ENCODE results near the gene PC. TPM values are rescaled to one million over a fixed set of nuclear protein-coding genes. Genes with fewer than 3 reads are reported as not detected.

PC gene
- total RNA-seq, 1 donor from 2014 or later = 13.0 TPM

GRCh38 chr11:66858939-66859685 lies 99.1 kb downstream of the PC start:
- DNase-seq (ENCODE audit: low spot score in 2 of 2) = peak in 1 of 2 donors; percentile 48

DNA sequence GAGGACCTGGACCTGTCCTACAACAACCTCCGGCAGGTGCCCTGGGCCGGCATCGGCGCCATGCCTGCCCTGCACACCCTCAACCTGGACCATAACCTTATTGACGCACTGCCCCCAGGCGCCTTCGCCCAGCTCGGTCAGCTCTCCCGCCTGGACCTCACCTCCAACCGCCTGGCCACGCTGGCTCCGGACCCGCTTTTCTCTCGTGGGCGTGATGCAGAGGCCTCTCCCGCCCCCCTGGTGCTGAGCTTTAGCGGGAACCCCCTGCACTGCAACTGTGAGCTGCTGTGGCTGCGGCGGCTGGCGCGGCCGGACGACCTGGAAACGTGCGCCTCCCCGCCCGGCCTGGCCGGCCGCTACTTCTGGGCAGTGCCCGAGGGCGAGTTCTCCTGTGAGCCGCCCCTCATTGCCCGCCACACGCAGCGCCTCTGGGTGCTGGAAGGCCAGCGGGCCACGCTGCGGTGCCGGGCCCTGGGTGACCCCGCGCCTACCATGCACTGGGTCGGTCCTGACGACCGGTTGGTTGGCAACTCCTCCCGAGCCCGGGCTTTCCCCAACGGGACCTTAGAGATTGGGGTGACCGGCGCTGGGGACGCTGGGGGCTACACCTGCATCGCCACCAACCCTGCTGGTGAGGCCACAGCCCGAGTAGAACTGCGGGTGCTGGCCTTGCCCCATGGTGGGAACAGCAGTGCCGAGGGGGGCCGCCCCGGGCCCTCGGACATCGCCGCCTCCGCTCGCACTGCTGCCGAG lies 99.8 kb downstream of the PC start:
- no peak for FAIRE-seq
- no peak for DNase-seq (ENCODE audit: low spot score in 2 of 2)

More at GRCh38 chr11:66858939-66859685, 99.1 kb downstream of the PC start:
- FAIRE-seq = no peak

DNA sequence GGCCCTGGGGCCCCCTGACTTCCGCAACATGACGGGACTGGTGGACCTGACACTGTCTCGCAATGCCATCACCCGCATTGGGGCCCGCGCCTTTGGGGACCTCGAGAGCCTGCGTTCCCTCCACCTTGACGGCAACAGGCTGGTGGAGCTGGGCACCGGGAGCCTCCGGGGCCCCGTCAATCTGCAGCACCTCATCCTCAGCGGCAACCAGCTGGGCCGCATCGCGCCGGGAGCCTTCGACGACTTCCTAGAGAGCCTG lies 100.3 kb downstream of the PC start:
- DNase-seq (ENCODE audit: low spot score in 2 of 2) (no peak), FAIRE-seq (no peak)

GRCh38 chr11:66857234-66857926 lies 100.8 kb downstream of the PC start:
- DNase-seq (ENCODE audit: low spot score in 2 of 2) (peak in 1 of 2 donors; percentile 67), FAIRE-seq (no peak)

GRCh38 chr11:66856496-66857233 lies 101.5 kb downstream of the PC start, which contains the start of gene LRFN4:
Gene LRFN4, plus strand, starts transcription at chr11:66857064. Its CDS starts 681 bp downstream, at chr11:66857745.
- no peak for FAIRE-seq
- peak; percentile 90 to 93 for DNase-seq (ENCODE audit: low spot score in 2 of 2)

DNA sequence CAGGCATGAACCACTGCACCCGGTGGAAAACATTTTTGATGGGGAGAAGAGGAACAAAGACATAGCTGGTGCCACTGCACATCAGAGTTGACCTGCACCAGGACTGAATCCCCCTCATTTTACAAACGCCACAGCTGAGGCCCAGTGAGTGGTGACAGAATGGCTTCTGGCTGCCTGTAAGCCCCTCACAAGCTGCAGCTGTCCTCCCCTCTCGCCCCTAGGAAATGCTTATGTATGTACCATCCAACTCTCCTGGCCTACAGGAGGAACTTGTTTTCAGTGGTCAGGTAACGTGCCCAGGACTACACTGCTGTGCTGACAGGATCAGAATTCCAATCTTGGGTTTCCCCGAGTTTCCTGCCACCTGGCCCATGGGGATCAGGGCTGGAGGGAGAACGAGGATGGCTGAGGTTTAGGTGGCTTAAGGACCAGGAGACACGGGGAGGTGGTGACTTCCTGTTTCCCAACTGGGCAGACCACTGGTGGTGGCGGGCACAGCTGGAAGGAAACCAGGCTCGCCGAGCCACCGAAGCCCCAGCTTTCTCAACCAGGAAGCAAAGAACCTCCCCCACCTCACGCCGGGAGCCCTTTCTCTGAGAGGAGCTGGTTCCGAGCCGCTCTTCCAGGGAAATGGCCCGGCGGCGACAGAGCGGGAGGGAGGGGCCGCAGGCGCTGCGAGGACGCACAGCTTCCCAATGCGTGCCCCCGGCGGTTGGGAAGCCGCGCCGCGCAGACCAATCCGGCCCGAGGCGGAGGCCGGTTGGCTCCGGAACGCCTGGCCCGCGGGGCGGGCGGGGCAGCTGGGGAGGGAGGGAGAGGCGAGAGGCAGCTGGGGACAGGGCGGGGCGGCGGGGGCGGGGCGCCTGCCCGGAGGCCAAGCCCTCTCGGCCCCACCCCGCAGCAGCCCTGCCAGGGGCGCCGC lies 102.3 kb downstream of the PC start:
- DNase-seq (ENCODE audit: low spot score in 2 of 2) = peak; percentile 100
- FAIRE-seq = no peak

GRCh38 chr11:66854729-66855211 lies 103.4 kb downstream of the PC start:
- no peak for FAIRE-seq

GRCh38 chr11:66854231-66854661 lies 103.9 kb downstream of the PC start:
- FAIRE-seq = no peak

More at GRCh38 chr11:66854729-66855211, 103.4 kb downstream of the PC start:
- no peak for DNase-seq (ENCODE audit: low spot score in 2 of 2)

GRCh38 chr11:66853242-66854229 lies 104.6 kb downstream of the PC start:
- no peak for FAIRE-seq
- DNase-seq (ENCODE audit: low spot score in 2 of 2) = no peak

More at GRCh38 chr11:66854231-66854661, 103.9 kb downstream of the PC start:
- DNase-seq (ENCODE audit: low spot score in 2 of 2) = no peak

DNA sequence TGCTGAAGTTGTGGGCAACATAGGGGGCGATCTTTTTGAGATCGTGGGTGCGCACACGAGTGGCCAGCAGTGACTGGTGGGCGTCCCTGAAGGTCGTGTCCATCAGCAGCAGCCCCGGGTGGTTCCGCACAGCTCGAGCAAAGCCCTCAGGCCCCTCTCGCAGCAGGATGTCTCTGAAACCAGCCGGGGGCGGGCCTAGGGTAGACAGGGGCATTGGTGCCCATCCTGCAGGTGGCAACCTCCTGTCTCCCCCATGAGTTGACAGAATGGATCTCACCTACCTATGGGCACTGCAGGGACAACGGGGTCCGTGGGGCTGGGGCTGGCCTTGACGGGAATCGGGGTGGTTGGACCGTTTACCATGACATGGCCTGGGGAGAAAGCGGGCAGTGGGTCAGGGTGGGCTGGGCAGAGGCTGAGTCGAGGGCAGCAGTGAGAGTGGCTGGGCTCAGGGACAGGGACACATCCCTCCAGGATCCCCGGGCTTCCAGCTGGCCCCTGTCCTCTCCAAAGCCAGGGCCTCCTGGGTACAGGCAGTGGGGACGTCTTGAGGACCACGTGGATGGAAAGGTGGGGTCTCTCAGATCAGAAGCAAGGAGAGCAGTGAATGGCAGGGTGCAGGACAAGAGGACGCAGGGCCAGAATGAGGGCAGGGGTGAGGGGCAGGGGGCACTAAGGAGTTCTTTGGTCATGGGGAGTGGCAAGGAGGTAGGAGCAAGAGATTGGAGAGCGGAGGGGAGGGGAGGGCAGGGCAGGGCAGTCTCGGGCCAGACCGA lies 105.5 kb downstream of the PC start:
- FAIRE-seq (no peak), DNase-seq (ENCODE audit: low spot score in 2 of 2) (peak in 1 of 2 donors; percentile 8)

GRCh38 chr11:66851698-66852465 lies 106.3 kb downstream of the PC start:
- DNase-seq (ENCODE audit: low spot score in 2 of 2) (peak in 1 of 2 donors; percentile 11), FAIRE-seq (no peak)

- DNase-seq (ENCODE audit: low spot score in 2 of 2) (peak in 1 of 2 donors; percentile 7), FAIRE-seq (no peak)
Measured at GRCh38 chr11:66851239-66851596, 107.0 kb downstream of the PC start.

- DNase-seq (ENCODE audit: low spot score in 2 of 2) (peak in 1 of 2 donors; percentile 9), FAIRE-seq (no peak)
Measured at GRCh38 chr11:66850588-66851238, 107.5 kb downstream of the PC start.

DNA sequence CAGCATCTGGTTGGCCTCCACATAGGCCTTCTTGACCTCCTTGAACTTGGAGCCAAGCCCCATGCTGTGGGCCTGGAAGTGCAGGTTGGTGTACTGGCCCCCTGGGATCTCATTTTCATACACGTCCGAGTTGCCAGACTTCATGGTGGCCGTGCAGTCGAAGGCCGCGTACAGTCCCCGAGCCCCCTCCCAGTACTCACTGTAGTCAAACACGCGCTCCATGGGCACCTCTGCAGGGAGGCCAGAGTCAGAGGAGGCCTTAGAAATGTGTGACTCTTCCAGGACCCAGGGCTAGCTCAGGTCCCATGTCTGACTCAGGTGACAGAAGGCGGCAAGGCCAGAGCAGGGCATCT lies 108.0 kb downstream of the PC start:
- DNase-seq (ENCODE audit: low spot score in 2 of 2) (no peak), FAIRE-seq (no peak)

- FAIRE-seq (no peak), DNase-seq (ENCODE audit: low spot score in 2 of 2) (peak in 1 of 2 donors; percentile 8)
Measured at GRCh38 chr11:66849501-66850234, 108.5 kb downstream of the PC start.

All from frontal cortex (tissue), 4 donors.